GM12878 (cell line): ENCODE results near the gene CAMK1.

Source experiments
- CBFB ChIP-seq: IDR thresholded peaks from 2 replicates; pipeline ENCODE4 v1.6.1; 2016; ENCODE audit warnings: antibody characterized with exemption, low read depth
- CHD1 ChIP-seq: IDR thresholded peaks from 2 replicates; pipeline ENCODE4 v1.6.1; 2012; ENCODE audit warnings: low read depth, low read length, improper control_type of control experiment
- CHD2 ChIP-seq: IDR thresholded peaks from 2 replicates; pipeline ENCODE4 v1.6.1; 2011; ENCODE audit warnings: low read depth, low read length, improper control_type of control experiment, borderline replicate concordance
- CREB1 ChIP-seq: IDR thresholded peaks from 2 replicates; pipeline ENCODE4 v1.6.1; 2012; ENCODE audit warnings: low read depth, mild to moderate bottlenecking, inconsistent platforms
- EP300 ChIP-seq, 2 experiments: fragments of 150-350 bp in 1 of 2; IDR thresholded peaks; 2 replicates each; pipeline ENCODE4 v1.6.1; 2011 to 2012; ENCODE audit warnings: low read depth in 2 of 2, low read length in 2 of 2, borderline replicate concordance in 1 of 2, improper control_type of control experiment in 1 of 2, inconsistent platforms in 1 of 2; ENCODE audit not compliant: control insufficient read depth in 1 of 2
- EZH2 ChIP-seq: IDR thresholded peaks from 2 replicates; pipeline ENCODE4 v1.6.1; 2012; ENCODE audit warnings: low read depth, mild to moderate bottlenecking, control low read depth, inconsistent platforms, low read length, borderline replicate concordance; ENCODE audit not compliant: control insufficient read depth
- HDAC6 ChIP-seq: fragments of 200-600 bp; sonication (generic); IDR thresholded peaks from one replicate; pipeline ENCODE4 v1.8.0; 2017; ENCODE audit warnings: antibody characterized with exemption; ENCODE audit not compliant: unreplicated experiment
- MAX ChIP-seq: IDR thresholded peaks from 2 replicates; pipeline ENCODE4 v1.6.1; 2012; ENCODE audit warnings: low read depth, low read length, improper control_type of control experiment
- MTA2 ChIP-seq: fragments of 450-650 bp; IDR thresholded peaks from 2 replicates; pipeline ENCODE4 v1.6.1; 2016; ENCODE audit warnings: low read depth, mild to moderate bottlenecking, moderate library complexity
- NRF1 ChIP-seq: conservative IDR thresholded peaks from 2 replicates; pipeline ENCODE4 v1.6.1; 2011; ENCODE audit warnings: mild to moderate bottlenecking, low read depth, low read length, improper control_type of control experiment
- POLR2A ChIP-seq: IDR thresholded peaks from 2 replicates; pipeline ENCODE4 v1.6.1; 2011; ENCODE audit warnings: low read depth, mild to moderate bottlenecking, low read length
- USF2 ChIP-seq: IDR thresholded peaks from 2 replicates; pipeline ENCODE4 v1.6.1; 2011; ENCODE audit warnings: low read depth, low read length, improper control_type of control experiment, borderline replicate concordance
- ZBTB4 ChIP-seq: fragments of 450-650 bp; formaldehyde crosslinking; IDR thresholded peaks from 2 replicates; pipeline ENCODE4 v1.4.0; 2022; ENCODE audit warnings: mild to moderate bottlenecking, moderate library complexity
- ZNF592 ChIP-seq: fragments of 450-650 bp; IDR thresholded peaks from 2 replicates; pipeline ENCODE4 v1.6.1; 2017; ENCODE audit warnings: mild to moderate bottlenecking, moderate library complexity

- TF ChIP-seq ZBTB4 (CRISPR knock-in tag) = no peak
- no peak for TF ChIP-seq CBFB
- no peak for TF ChIP-seq USF2
- no peak for TF ChIP-seq CREB1
- no peak for TF ChIP-seq MAX
- TF ChIP-seq ZNF592 = no peak
- no peak for TF ChIP-seq EP300 (IDR thresholded peaks at IDR 0.05; ENCODE audit: borderline replicate concordance in 1 of 2, control insufficient read depth in 1 of 2, low read depth in 2 of 2, low read length in 2 of 2)
- TF ChIP-seq CHD2 = no peak
- TF ChIP-seq POLR2A = 0 out of 2 replicates have a peak, but pooled peaks have one; percentile 23
- TF ChIP-seq CHD1 = no peak
- no peak for TF ChIP-seq MTA2
- no peak for TF ChIP-seq EZH2
- no peak for TF ChIP-seq NRF1
- no peak for TF ChIP-seq HDAC6
Observed at GRCh38 chr3:9791127-9791526, 21.4 kb upstream of the CAMK1 start.
